HG03280 (cell line): Measurements from ENCODE around the gene MYPOP.
"Not testable (repeated sequence)": the region's sequence is repeated elsewhere in the genome, so short reads cannot be mapped to it uniquely, and the experiment has no call there.

ENCODE experiments used
- ATAC-seq: cut with Tn5 transposase; IDR thresholded peaks from one replicate; pipeline ENCODE4 v1.9.1; 2021; ENCODE audit warnings: mild to moderate bottlenecking, moderate library complexity; ENCODE audit not compliant: unreplicated experiment

MYPOP gene

DNA sequence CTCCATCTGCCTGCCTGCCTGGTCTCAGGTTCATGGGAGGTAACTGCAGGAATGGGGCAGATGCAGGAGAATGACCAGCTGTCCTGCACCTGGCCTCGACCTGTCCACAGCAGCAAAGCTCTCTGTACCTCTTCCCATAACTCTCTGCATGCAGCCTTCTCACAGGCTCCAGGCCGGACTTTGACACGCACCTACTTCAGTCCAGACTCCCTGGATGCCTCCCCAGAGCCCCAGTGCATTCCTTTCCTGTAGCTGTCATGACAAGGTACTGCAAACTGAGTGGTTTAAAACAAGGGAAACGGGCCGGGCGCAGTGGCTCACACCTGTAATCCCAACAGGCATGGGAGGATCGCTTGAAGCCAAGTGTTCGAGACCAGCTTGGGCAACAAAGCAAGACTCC is 8.9 kb upstream of the MYPOP start:
- ATAC-seq, result no peak

GRCh38 chr19:45908956-45909355 is 6.5 kb upstream of the MYPOP start:
- no peak for ATAC-seq

DNA sequence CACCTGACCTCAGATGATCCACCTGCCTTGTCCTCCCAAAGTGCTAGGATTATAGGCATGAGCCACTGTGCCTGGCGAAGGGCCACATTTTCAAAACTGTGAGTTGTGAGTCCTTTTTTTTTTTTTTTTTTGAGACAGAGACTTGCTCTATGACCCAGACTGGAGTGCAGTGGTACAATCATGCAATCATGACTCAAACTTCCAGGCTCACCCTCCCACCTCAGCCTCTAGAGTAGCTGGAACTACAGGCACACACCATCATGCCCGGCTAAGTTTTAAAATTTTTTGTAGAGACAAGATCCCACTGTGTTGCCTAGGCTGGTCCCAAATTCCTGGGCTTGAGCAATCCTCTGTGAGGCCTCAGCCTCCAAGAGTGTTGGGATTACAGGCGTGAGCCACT is 3.8 kb upstream of the MYPOP start:
- no peak for ATAC-seq

DNA sequence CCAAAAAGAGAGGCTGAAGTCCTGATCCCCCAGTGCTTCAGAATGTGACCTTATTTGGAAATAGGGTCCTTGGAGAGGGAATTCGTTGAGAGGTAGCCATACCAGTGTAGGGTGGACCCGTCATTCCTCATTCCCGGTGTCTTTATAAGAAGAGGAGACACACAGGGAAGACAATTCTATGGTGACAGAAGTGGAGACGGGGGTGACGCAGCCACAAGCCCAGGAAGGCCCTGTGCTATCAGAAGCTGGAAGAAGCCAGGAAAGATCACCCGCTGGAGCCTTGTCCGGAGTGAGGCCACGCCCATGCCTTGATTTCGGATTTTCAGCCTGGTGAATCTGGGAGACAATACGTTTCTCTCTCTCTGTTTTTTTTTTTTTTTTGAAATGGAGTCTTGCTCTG is 2.6 kb upstream of the MYPOP start:
- no peak for ATAC-seq

DNA sequence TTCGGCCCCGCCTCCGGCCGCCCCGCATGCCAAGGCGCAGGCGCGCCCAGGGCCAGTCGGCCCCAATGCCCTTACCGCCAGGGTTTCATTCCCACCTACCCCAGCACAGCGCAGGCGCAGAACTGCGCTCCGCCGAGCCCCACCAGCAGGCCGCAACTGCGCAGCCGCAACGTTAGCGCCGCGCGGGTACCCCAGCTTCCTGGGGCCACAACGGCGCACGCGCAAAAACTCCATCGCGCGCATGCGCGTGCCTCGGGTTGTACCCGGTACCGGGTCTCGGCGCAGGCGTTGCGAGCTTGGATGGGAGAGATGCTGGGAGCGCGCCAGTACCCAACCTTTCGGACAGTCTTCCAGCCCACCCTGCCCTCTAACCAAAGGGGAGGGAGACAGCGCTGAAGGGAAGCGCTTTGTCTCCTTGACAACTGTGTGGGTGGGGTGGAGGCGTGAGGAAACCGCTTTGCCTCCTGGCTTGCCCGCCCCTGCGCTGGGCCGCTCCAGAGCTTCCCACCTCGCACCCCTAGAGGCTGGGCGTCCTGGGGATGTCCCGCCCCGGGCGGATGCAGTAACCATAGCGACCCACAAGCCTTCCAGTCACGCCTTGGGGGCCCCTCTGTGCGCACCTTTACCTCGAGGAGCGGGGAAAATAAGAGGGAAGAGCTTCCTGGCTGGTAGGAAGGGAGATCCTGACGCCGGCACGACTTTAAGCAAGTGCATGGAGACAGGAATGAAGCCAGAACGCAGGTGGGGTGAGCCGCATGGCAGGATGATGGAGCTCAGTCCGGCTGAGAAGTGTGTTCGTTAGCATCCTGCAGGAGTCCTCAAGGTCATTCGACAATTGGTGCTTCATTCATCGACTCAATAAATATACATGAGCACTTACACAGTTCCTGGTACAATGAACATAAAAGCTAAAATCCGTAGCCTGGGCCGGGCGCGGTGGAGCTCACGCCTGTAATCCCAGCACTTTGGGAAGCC is 525 bp upstream of the MYPOP start:
- ATAC-seq, result peak; percentile 86

GRCh38 chr19:45901432-45901911 is 941 bp downstream of the MYPOP start:
- ATAC-seq, result no peak

GRCh38 chr19:45900738-45901431 is 1.5 kb downstream of the MYPOP start:
- ATAC-seq, result no peak

GRCh38 chr19:45899919-45900589 is 2.4 kb downstream of the MYPOP start:
- ATAC-seq, result no peak

GRCh38 chr19:45899253-45899652 is 3.2 kb downstream of the MYPOP start:
- ATAC-seq, result no peak

GRCh38 chr19:45897261-45897812 is 5.1 kb downstream of the MYPOP start:
- ATAC-seq, result no peak

- ATAC-seq, result not testable (repeated sequence)
Measured at GRCh38 chr19:45895983-45896599, 6.3 kb downstream of the MYPOP start.

GRCh38 chr19:45895519-45895972 is 6.9 kb downstream of the MYPOP start:
- no peak for ATAC-seq

- no peak for ATAC-seq
Measured at GRCh38 chr19:45890877-45891276, 11.5 kb downstream of the MYPOP start.

GRCh38 chr19:45889210-45889885 is 13.1 kb downstream of the MYPOP start:
- no peak for ATAC-seq

- ATAC-seq, result no peak
Measured at GRCh38 chr19:45887200-45887710, 15.2 kb downstream of the MYPOP start.

DNA sequence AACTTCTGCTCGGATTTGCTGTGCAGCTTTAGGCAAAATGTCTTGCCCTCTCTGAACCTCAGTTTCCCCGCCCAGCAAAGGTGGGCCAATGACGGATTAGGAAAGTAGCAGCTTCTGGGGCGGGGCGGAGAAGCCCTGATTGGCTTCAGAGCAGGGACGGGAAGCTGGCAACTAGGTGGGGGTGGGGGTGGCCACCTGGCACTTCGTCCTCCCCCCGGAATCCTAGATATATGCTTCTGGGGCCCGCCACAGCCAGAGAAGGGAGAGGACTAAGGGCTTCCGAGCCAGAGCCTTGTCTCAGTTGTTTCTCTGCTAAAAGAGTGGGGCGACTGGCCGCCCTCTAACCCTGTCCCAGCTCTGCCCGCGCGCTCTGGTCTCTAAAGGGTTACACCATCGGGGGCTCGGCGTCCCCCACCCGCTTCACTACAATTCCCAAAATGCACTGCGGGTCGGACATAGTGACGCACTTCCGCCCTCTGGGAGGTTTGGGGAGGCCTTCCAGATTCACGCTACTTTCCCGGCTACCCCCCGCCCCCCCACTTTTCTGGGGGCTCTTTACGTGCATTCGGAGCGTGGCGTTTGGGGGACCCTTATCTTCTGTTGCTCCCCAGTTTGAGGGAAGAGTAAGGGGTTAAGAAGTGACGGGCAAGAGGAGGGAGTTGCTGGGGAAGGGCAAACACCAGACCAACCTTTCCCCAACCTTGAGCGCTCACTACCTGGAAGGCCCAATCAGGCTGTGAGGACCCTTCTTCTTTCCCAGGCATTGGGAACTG is 15.8 kb downstream of the MYPOP start:
- ATAC-seq, result peak; percentile 49

- ATAC-seq, result peak; percentile 50
Measured at GRCh38 chr19:45885556-45886426, 16.6 kb downstream of the MYPOP start, which contains the start of gene IRF2BP1. IRF2BP1 (minus strand) TSS chr19:45886141; CDS start chr19:45885774, 367 bp downstream.
